GM21367 (cell line): ENCODE measurements around the gene AADACL3.

Experiments
- ATAC-seq: cut with Tn5 transposase; IDR thresholded peaks from one replicate; pipeline ENCODE4 v1.9.1; 2021; ENCODE audit not compliant: unreplicated experiment

The AADACL3 gene

GRCh38 chr1:12763479-12763878 lies 47.6 kb downstream of the AADACL3 start:
- ATAC-seq = no peak

DNA sequence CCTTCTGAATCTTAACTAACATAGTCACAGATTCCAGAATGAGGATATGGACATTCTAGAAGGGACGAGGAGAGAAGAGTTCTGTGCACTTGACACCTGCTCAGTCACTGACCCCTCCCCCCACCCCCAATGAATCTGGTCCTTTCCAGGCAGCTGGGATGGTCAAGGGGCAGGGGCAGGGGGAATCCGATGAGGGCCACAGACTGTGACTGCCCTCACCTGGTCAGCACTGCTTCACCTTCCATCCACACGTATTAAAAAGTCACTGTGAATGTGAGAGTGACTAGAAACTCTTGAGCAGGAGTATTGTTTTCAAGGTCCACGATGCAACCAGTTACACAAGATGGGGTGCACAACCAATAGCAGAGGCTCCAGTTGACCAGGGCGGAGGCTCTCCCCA lies 48.1 kb downstream of the AADACL3 start:
- no peak for ATAC-seq

DNA sequence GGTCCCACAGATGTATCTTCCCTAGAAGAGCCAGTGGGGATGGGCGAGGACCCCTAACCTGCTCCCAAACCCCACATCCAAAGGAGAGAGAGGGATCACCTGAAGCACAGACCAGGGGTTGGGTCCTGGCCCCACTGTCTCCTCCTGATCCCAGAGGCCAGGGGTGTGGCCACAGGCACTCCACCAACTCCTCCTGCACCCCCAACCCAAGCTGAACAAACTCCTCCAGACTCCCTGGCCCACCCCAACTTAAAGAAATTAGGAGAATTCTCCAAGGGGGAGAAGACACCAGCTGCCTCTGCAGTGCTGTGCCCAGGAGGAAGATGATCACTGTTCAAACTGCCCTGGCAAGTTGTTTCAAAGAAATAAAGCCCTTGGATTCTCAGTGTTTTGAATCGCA lies 53.1 kb downstream of the AADACL3 start:
- ATAC-seq = no peak

GRCh38 chr1:12769976-12770505 lies 54.1 kb downstream of the AADACL3 start:
- no peak for ATAC-seq

GRCh38 chr1:12770620-12771019 lies 54.7 kb downstream of the AADACL3 start:
- no peak for ATAC-seq

GRCh38 chr1:12771186-12771585 lies 55.3 kb downstream of the AADACL3 start:
- ATAC-seq = no peak

DNA sequence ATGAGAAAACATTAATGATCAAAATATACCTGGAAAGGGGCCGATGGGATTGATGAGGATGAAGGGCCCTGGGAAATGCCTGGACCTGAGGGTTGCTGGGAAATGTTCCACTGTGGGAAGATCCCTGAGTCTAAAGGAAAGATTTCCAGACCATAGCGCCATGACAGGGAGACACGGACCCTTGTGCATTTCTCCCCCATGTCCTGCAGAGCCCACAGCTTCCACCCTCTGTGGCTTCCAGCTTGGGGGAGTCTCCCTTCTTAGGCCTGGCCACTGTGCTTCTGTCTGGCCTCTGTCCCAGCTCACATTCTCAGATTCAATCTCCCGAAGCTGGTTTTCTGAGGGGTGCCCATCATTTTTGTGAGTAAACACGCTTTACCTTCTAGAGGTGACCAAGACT lies 56.6 kb downstream of the AADACL3 start:
- ATAC-seq = no peak

DNA sequence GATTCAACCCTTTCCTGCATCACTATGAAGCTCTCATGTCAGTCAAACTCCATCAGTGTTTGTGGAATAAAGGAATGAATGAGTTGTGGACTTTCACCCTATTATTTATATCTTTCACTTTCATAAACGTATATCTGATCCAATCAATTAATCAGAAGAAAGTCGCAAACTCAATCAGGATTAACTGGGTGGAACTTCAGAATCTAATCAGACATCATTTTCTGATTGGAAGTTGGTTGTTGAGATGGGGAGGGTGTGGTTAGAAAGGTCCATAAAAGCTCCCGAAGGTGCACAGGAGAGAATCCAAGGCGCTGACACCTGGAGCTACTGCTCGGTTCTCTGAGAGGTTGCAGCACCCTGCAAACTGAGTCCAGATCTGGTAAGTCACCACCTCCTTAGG lies 57.5 kb downstream of the AADACL3 start, which contains the start of gene PRAMEF12:
TSS of gene PRAMEF12 (plus strand) at position 301 of the 400 bp plus-strand sequence. CDS start 1,130 bp downstream, outside the sequence.
- ATAC-seq = no peak

DNA sequence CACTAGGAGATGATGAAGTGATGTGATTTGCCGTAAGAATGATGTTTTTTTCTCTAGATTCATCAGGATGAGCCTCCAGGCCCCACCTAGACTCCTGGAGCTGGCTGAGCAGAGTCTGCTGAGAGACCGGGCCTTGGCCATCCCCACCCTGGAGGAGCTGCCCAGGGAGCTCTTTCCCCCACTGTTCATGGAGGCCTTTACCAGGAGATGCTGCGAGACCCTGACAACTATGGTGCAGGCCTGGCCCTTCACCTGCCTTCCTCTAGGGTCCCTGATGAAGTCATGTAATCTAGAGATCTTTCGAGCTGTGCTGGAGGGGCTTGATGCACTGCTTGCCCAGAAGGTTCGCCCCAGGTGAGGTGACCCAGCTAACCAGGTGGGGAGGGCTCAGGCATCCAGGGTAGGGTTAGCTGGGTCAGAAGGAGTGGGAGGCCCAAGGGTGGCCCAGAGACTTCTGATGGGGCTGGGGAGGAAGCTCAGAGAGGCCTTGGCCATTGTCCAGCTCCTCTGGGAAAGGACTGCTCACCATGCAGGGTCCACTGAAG lies 59.0 kb downstream of the AADACL3 start:
- no peak for ATAC-seq

DNA sequence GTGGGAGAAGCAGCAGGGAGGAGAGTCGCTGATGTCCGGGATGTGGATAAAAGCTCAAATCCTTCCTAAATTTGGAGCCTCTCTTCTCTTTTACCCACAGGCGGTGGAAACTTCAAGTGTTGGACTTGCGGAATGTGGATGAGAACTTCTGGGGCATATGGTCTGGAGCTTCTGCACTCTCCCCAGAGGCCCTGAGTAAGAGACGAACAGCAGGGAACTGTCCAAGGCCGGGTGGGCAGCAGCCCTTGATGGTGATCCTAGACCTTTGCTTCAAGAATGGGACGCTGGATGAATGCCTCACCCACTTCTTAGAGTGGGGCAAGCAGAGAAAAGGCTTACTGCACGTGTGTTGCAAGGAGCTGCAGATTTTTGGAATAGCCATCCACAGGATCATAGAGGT lies 59.5 kb downstream of the AADACL3 start:
- ATAC-seq = no peak

GRCh38 chr1:12776801-12777557 lies 61.1 kb downstream of the AADACL3 start:
- ATAC-seq = no peak
